HCT116 (cell line): ENCODE data around the gene STAU1. TPM values are rescaled to one million over a fixed set of nuclear protein-coding genes. Genes with fewer than 3 reads are reported as not detected.

Experiments used
- ATAC-seq: fragments of 200-7000 bp; cut with Tn5 transposase; 2 replicates; pipeline ENCODE4 v1.9.1; 2020; ENCODE audit warnings: mild to moderate bottlenecking, moderate library complexity
- BruUV-seq: library from RNA; stranded (reverse); fragments of 400-500 nt; replicated peaks from 2 replicates; lab custom pipeline; 2021; lab: Mats Ljungman, UMichigan
- CTCF ChIA-PET: fragments of 300-600 bp; sonication (Branson Sonifier 250); formaldehyde crosslinking; loops from one replicate; lab custom pipeline; 2021; ENCODE audit warnings: antibody characterized with exemption; lab: Charles Lee
- POLR2A ChIA-PET: fragments of 300-600, 350-600 bp; sonication (Branson Sonifier 250); formaldehyde crosslinking; loops from one replicate; lab custom pipeline; 2021; ENCODE audit warnings: antibody characterized with exemption; lab: Charles Lee
- RAD21 ChIA-PET, 2 experiments: fragments of 300-600 bp; sonication (Branson Sonifier 250); formaldehyde crosslinking; loops; one replicate each; lab custom pipeline; 2023; ENCODE audit warnings: low total read pairs in 2 of 2; ENCODE audit not compliant: uncharacterized antibody in 2 of 2, unreplicated experiment in 2 of 2, low non-redundant PET in 1 of 2; lab: Charles Lee
- DNase-seq: peaks from one replicate; pipeline ENCODE4 v3.0.0-alpha.2; 2010; ENCODE audit warnings: low read depth, low spot score
- H2AFZ ChIP-seq: fragments of 200-600 bp; shearing (Covaris generic), sonication (generic); 2 replicates; pipeline ENCODE4 v1.6.1; 2017; ENCODE audit warnings: low read depth, mixed run types, mixed read lengths, antibody characterized with exemption, low read length; ENCODE audit not compliant: poor library complexity, severe bottlenecking
- H3K27ac ChIP-seq: 2 replicates; pipeline ENCODE4 v1.5.1; 2012; ENCODE audit warnings: low read depth, low read length
- H3K27me3 ChIP-seq: fragments of 200-600 bp; sonication (generic); 2 replicates; pipeline ENCODE4 v1.6.1; 2016; ENCODE audit warnings: mixed run types, low read length, mixed read lengths; ENCODE audit not compliant: insufficient read depth
- H3K36me3 ChIP-seq, 2 experiments: fragments of 200-500 bp in 1 of 2; fragments of 200-600 bp in 1 of 2; sonication (Bioruptor generic) in 1 of 2; sonication (generic) in 1 of 2; 2 replicates each; pipeline versions ENCODE4 v1.5.1 to v1.6.1; 2014 to 2016; ENCODE audit warnings: low read length in 2 of 2, inconsistent platforms in 1 of 2, mixed read lengths in 1 of 2, mixed run types in 1 of 2; ENCODE audit not compliant: insufficient read depth in 2 of 2, control insufficient read depth in 1 of 2
- H3K4me1 ChIP-seq, 2 experiments: fragments of 200-600 bp in 1 of 2; sonication (generic) in 1 of 2; 2 replicates each; pipeline versions ENCODE4 v1.5.1 to v1.6.1; 2012 to 2017; ENCODE audit warnings: low read length in 2 of 2, inconsistent platforms in 1 of 2, mild to moderate bottlenecking in 1 of 2, mixed read lengths in 1 of 2, mixed run types in 1 of 2, moderate library complexity in 1 of 2; ENCODE audit not compliant: insufficient read depth in 2 of 2, control insufficient read depth in 1 of 2
- H3K4me2 ChIP-seq: fragments of 200-600 bp; sonication (generic); 2 replicates; pipeline ENCODE4 v1.6.1; 2017; ENCODE audit warnings: mixed run types, low read length, mixed read lengths
- H3K4me3 ChIP-seq, 2 experiments: fragments of 200-600 bp in 1 of 2; sonication (generic) in 1 of 2; replicated peaks in 1 of 2; 2 replicates each; pipeline ENCODE4 v1.5.1; 2011 to 2016; ENCODE audit warnings: low read length in 2 of 2, control low read depth in 1 of 2, low read depth in 1 of 2, mild to moderate bottlenecking in 1 of 2, mixed read lengths in 1 of 2, mixed run types in 1 of 2
- H3K79me2 ChIP-seq: fragments of 200-600 bp; sonication (generic); 2 replicates; pipeline ENCODE4 v1.6.1; 2017; ENCODE audit warnings: mild to moderate bottlenecking, mixed run types, low read length, moderate library complexity, mixed read lengths; ENCODE audit not compliant: insufficient read depth
- H3K9ac ChIP-seq: fragments of 200-600 bp; sonication (generic); 2 replicates; pipeline ENCODE4 v1.6.1; 2016; ENCODE audit warnings: low read length, mixed read lengths
- H3K9me2 ChIP-seq: fragments of 200-600 bp; sonication (generic), shearing (Covaris generic); 2 replicates; pipeline ENCODE4 v1.6.1; 2017; ENCODE audit warnings: mixed run types, mild to moderate bottlenecking, moderate library complexity; ENCODE audit not compliant: insufficient read depth
- H3K9me3 ChIP-seq, 2 experiments: fragments of 200-500 bp in 1 of 2; fragments of 200-600 bp in 1 of 2; sonication (Bioruptor generic) in 1 of 2; sonication (generic) in 1 of 2; 2 replicates each; pipeline ENCODE4 v1.6.1; 2014 to 2017; ENCODE audit warnings: low read length in 2 of 2, mixed read lengths in 2 of 2, inconsistent platforms in 1 of 2, low read depth in 1 of 2, mild to moderate bottlenecking in 1 of 2, mixed run types in 1 of 2, moderate library complexity in 1 of 2; ENCODE audit not compliant: control insufficient read depth in 1 of 2, insufficient read depth in 1 of 2
- H4K20me1 ChIP-seq: fragments of 200-600 bp; sonication (generic), shearing (Covaris generic); 2 replicates; pipeline ENCODE4 v1.6.1; 2017; ENCODE audit warnings: mixed run types, mild to moderate bottlenecking, moderate library complexity; ENCODE audit not compliant: insufficient read depth
- ATF3 ChIP-seq: IDR thresholded peaks from 2 replicates; pipeline ENCODE4 v1.6.1; 2012
- CEBPB ChIP-seq: IDR thresholded peaks from 2 replicates; pipeline ENCODE4 v1.6.1; 2012; ENCODE audit warnings: low read depth
- ELF1 ChIP-seq: IDR thresholded peaks from 2 replicates; pipeline ENCODE4 v1.6.1; 2012; ENCODE audit warnings: low read depth, borderline replicate concordance
- EZH2phosphoT487 ChIP-seq: fragments of 200-600 bp; IDR thresholded peaks from 2 replicates; pipeline ENCODE4 v1.6.1; 2018; ENCODE audit warnings: antibody characterized with exemption, borderline replicate concordance
- JUND ChIP-seq: IDR thresholded peaks from 2 replicates; pipeline ENCODE4 v1.6.1; 2012
- POLR2A ChIP-seq: IDR thresholded peaks from 2 replicates; pipeline ENCODE4 v1.7.0; 2011; ENCODE audit warnings: borderline replicate concordance; ENCODE audit not compliant: insufficient read depth, insufficient read length; ENCODE audit errors: extremely low read depth
- POLR2AphosphoS5 ChIP-seq: IDR thresholded peaks from 2 replicates; pipeline ENCODE4 v1.6.1; 2011; ENCODE audit warnings: mild to moderate bottlenecking, low read depth, low read length, moderate library complexity
- RAD21 ChIP-seq: IDR thresholded peaks from 2 replicates; pipeline ENCODE4 v1.6.1; 2012; ENCODE audit warnings: low read depth, mild to moderate bottlenecking
- SIN3A ChIP-seq: IDR thresholded peaks from 2 replicates; pipeline ENCODE4 v1.6.1; 2012; ENCODE audit warnings: low read depth
- SP1 ChIP-seq: IDR thresholded peaks from 2 replicates; pipeline ENCODE4 v1.6.1; 2012; ENCODE audit warnings: low read depth
- YY1 ChIP-seq: IDR thresholded peaks from 2 replicates; pipeline ENCODE4 v1.6.1; 2011; ENCODE audit warnings: low read length, low read depth, moderate library complexity, mild to moderate bottlenecking; ENCODE audit not compliant: insufficient replicate concordance; ENCODE audit errors: extremely low read depth
- ZBTB33 ChIP-seq: IDR thresholded peaks from 2 replicates; pipeline ENCODE4 v1.6.1; 2011; ENCODE audit warnings: mild to moderate bottlenecking, low read length, moderate library complexity; ENCODE audit not compliant: insufficient replicate concordance; ENCODE audit errors: extremely low read depth
- ZNF274 ChIP-seq: fragments of 200-500 bp; sonication (Bioruptor generic); IDR thresholded peaks from 2 replicates; pipeline ENCODE4 v1.6.1; 2014; ENCODE audit warnings: mild to moderate bottlenecking, low read depth, low read length, inconsistent platforms
- intact Hi-C: fragments of 100-400 bp; cut with micrococcal nuclease; formaldehyde crosslinking; loops from 2 replicates; pipeline ENCODE4 v1.10.0; 2022
- total RNA-seq: library from RNA; stranded (reverse); gene quantifications from one replicate; pipeline ENCODE4 v1.2.1, GENCODE V29; 2021; ENCODE audit not compliant: unreplicated experiment

Gene STAU1
- total RNA-seq, 1 experiment from 2014 or later = 90.3 TPM

- H3K9me3 ChIP-seq = no peaks in the 10 kb centered on the region
- no peak overlapping the region for H3K27ac ChIP-seq
- ChIA-PET RAD21 (no interaction called here), CTCF (no interaction called here), POLR2A (interaction anchor here (0.6 kb wide), 1 partner anchor 79 kb away, joined by 3 read pairs; the partner anchor contains the start of gene DDX27)
- no peak overlapping the region for H3K4me3 ChIP-seq
- no peaks in the 10 kb centered on the region for H3K27me3 ChIP-seq
- no peak for DNase-seq
- H3K9ac ChIP-seq = no peak overlapping the region
- H3K79me2 ChIP-seq = peaks cover 19% of the 10 kb centered on the region
- H2AFZ ChIP-seq = no peak overlapping the region
- TF ChIP-seq EZH2phosphoT487 = no peak
- TF ChIP-seq POLR2A = no peak
- TF ChIP-seq ELF1 = no peak
- TF ChIP-seq JUND = no peak
- TF ChIP-seq SP1 = no peak
- no peak for TF ChIP-seq ZBTB33
- no peak for TF ChIP-seq SIN3A
- no peak for TF ChIP-seq POLR2AphosphoS5
- no peak for TF ChIP-seq RAD21
- no peak for TF ChIP-seq ATF3
- no peak for TF ChIP-seq YY1
- TF ChIP-seq CEBPB = no peak
- no peak for TF ChIP-seq ZNF274
- ATAC-seq = no peak
- intact Hi-C loops = no loop called here
- no TSS peak for BruUV-seq
- H3K36me3 ChIP-seq = peaks cover 4 to 19% of the 10 kb centered on the region in 2 experiments; a peak in 3 of 4 replicates
- H3K4me2 ChIP-seq = no peak overlapping the region
- H4K20me1 ChIP-seq = no peaks in the 10 kb centered on the region
- H3K4me1 ChIP-seq = no peaks in the 10 kb centered on the region
- no peaks in the 10 kb centered on the region for H3K9me2 ChIP-seq
Observed at GRCh38 chr20:49140411-49140810, 47.7 kb downstream of the STAU1 start.
